A549 (cell line): Measurements from ENCODE around the gene GNA12. TPM values are rescaled to one million over a fixed set of nuclear protein-coding genes. Genes with fewer than 3 reads are reported as not detected.
A peak's percentile ranks its signal among the peaks of the same experiment; 100 is the strongest.

Experiments used
- ATAC-seq, 2 experiments: fragments of 200-7000 bp in 1 of 2; fragments of >200 bp in 1 of 2; cut with Nextera tagmentation in 1 of 2; cut with Tn5 transposase in 1 of 2; 3 replicates each; pipeline versions ENCODE4 v1.8.0 to v1.9.1; 2018 to 2020; ENCODE audit warnings: mild to moderate bottlenecking in 1 of 2, moderate library complexity in 1 of 2
- CTCF ChIA-PET: fragments of 300-600 bp; sonication (Branson Sonifier 250); formaldehyde crosslinking; extraction: SDS; loops from one replicate; lab custom pipeline; 2021; ENCODE audit warnings: antibody characterized with exemption, inconsistent platforms; lab: Yijun Ruan, JAX
- POLR2A ChIA-PET: fragments of 350-600 bp; formaldehyde crosslinking; extraction: SDS; loops from one replicate; lab custom pipeline; 2021; ENCODE audit warnings: antibody characterized with exemption, inconsistent platforms; lab: Yijun Ruan, JAX
- DNase-seq, 2 experiments: peaks; one replicate each; pipeline versions ENCODE4 v3.0.0 to v3.0.0-alpha.2; 2011 to 2016; ENCODE audit warnings: low read depth in 1 of 2, low spot score in 1 of 2
- FAIRE-seq: peaks from 2 replicates; lab custom pipeline; 2011; peaks lifted over from hg19 to GRCh38; lab: Jason Lieb, UNC
- H3K27ac ChIP-seq, 2 experiments: fragments of >200 bp; sonication (Bioruptor Twin); formaldehyde crosslinking; 3 replicates each; pipeline ENCODE4 v1.5.1; 2016 to 2017
- H3K4me1 ChIP-seq: fragments of >200 bp; sonication (Bioruptor Twin); formaldehyde crosslinking; 3 replicates; pipeline ENCODE4 v1.6.1; 2016
- H3K4me2 ChIP-seq: fragments of >200 bp; sonication (Bioruptor Twin); formaldehyde crosslinking; 3 replicates; pipeline ENCODE4 v1.6.1; 2016
- H3K4me3 ChIP-seq: fragments of >200 bp; sonication (Bioruptor Twin); formaldehyde crosslinking; 3 replicates; pipeline ENCODE4 v1.5.1; 2016
- H3K9me3 ChIP-seq: fragments of >200 bp; sonication (Bioruptor Twin); formaldehyde crosslinking; 3 replicates; pipeline ENCODE4 v1.6.1; 2016
- ATOH8 ChIP-seq: fragments of 250-450 bp; sonication (Bioruptor Pico); IDR thresholded peaks from 2 replicates; pipeline ENCODE4 v1.5.0; 2020; ENCODE audit warnings: low read depth, mild to moderate bottlenecking, moderate library complexity
- BHLHE40 ChIP-seq: IDR thresholded peaks from 2 replicates; pipeline ENCODE4 v1.6.1; 2012; ENCODE audit warnings: low read depth, low read length, inconsistent platforms
- CBX2 ChIP-seq: fragments of 200-600 bp; sonication (generic); IDR thresholded peaks from 2 replicates; pipeline ENCODE4 v1.6.1; 2016; ENCODE audit warnings: low read depth, mild to moderate bottlenecking, borderline replicate concordance
- CTCF ChIP-seq: fragments of >200 bp; sonication (Bioruptor Twin); formaldehyde crosslinking; IDR thresholded peaks from 3 replicates; pipeline ENCODE4 v1.5.1; 2016
- E2F6 ChIP-seq: IDR thresholded peaks from 2 replicates; pipeline ENCODE4 v1.6.1; 2012; ENCODE audit warnings: low read depth, borderline replicate concordance
- EHMT2 ChIP-seq: fragments of 200-600 bp; sonication (generic); IDR thresholded peaks from 2 replicates; pipeline ENCODE4 v1.6.1; 2016; ENCODE audit warnings: antibody characterized with exemption, low read depth, mild to moderate bottlenecking, moderate library complexity
- EP300 ChIP-seq, 2 experiments: fragments of >200 bp; sonication (Bioruptor Twin); formaldehyde crosslinking; IDR thresholded peaks; 2 replicates in 1 of 2; 3 replicates in 1 of 2; pipeline ENCODE4 v1.6.1; 2016 to 2017
- ESRRA ChIP-seq: fragments of 150-350 bp; IDR thresholded peaks from 2 replicates; pipeline ENCODE4 v1.6.1; 2014; ENCODE audit warnings: mild to moderate bottlenecking, low read length, borderline replicate concordance
- FOSL2 ChIP-seq, 2 experiments: fragments of 450-650 bp in 1 of 2; fragments of >200 bp in 1 of 2; sonication (Bioruptor Twin) in 1 of 2; formaldehyde crosslinking; IDR thresholded peaks; 2 replicates each; pipeline versions ENCODE4 v1.5.0 to v1.6.1; 2016 to 2020; ENCODE audit warnings: mild to moderate bottlenecking in 1 of 2, moderate library complexity in 1 of 2
- GATA3 ChIP-seq: IDR thresholded peaks from 2 replicates; pipeline ENCODE4 v1.6.1; 2012; ENCODE audit warnings: borderline replicate concordance
- HES2 ChIP-seq: fragments of >200 bp; sonication (Bioruptor Twin); formaldehyde crosslinking; IDR thresholded peaks from 2 replicates; pipeline ENCODE4 v1.6.1; 2016
- HOXA7 ChIP-seq: fragments of 250-450 bp; sonication (Bioruptor Pico); IDR thresholded peaks from 2 replicates; pipeline ENCODE4 v1.5.0; 2020; ENCODE audit warnings: mild to moderate bottlenecking, moderate library complexity
- HOXB5 ChIP-seq: fragments of 250-450 bp; sonication (Bioruptor Pico); IDR thresholded peaks from 2 replicates; pipeline ENCODE4 v1.5.0; 2020; ENCODE audit warnings: mild to moderate bottlenecking, moderate library complexity
- JUN ChIP-seq, 2 experiments: fragments of >200 bp; sonication (Bioruptor Twin); formaldehyde crosslinking; IDR thresholded peaks; 2 replicates in 1 of 2; 3 replicates in 1 of 2; pipeline ENCODE4 v1.6.1; 2016 to 2017
- NR3C1 ChIP-seq: fragments of >200 bp; sonication (Bioruptor Twin); formaldehyde crosslinking; IDR thresholded peaks from 3 replicates; pipeline ENCODE4 v1.6.1; 2017
- POLR2A ChIP-seq: IDR thresholded peaks from 2 replicates; pipeline ENCODE4 v1.6.1; 2012; ENCODE audit warnings: mild to moderate bottlenecking, low read length
- POLR2AphosphoS2 ChIP-seq: conservative IDR thresholded peaks from 2 replicates; pipeline ENCODE4 v1.6.1; 2012; ENCODE audit warnings: low read length, improper control_type of control experiment, inconsistent platforms
- RAD21 ChIP-seq, 2 experiments: fragments of >200 bp in 1 of 2; sonication (Bioruptor Twin) in 1 of 2; formaldehyde crosslinking in 1 of 2; IDR thresholded peaks in 1 of 2; conservative IDR thresholded peaks in 1 of 2; 2 replicates in 1 of 2; 3 replicates in 1 of 2; pipeline ENCODE4 v1.6.1; 2012 to 2018; ENCODE audit warnings: inconsistent platforms in 1 of 2
- RCOR1 ChIP-seq: fragments of 150-350 bp; IDR thresholded peaks from 2 replicates; pipeline ENCODE4 v1.6.1; 2014; ENCODE audit warnings: antibody characterized with exemption, low read length, low read depth
- TFCP2L1 ChIP-seq: fragments of 250-450 bp; sonication (Bioruptor Pico); IDR thresholded peaks from 2 replicates; pipeline ENCODE4 v1.5.0; 2021; ENCODE audit warnings: mild to moderate bottlenecking
- WGBS: methylation state at CpG from one replicate; pipeline ENCODE4 v1.1.6; 2017; ENCODE audit errors: missing lambda C conversion rate; 5-methylcytosine and 5-hydroxymethylcytosine counted together
- polyA plus RNA-seq, 4 experiments: library from polyadenylated mRNA; depleted of rRNA in 3 of 4; stranded (reverse); fragments of >200 nt; fragmentation: RNase III in 1 of 4; extraction: RNeasy Plus Mini Kit Qiagen cat#74134 plus additional on column Dnase treatment in 1 of 4; gene quantifications; 2 replicates in 3 of 4; 3 replicates in 1 of 4; pipeline ENCODE4 v1.2.3, GENCODE V29; 2011 to 2017
- TF ChIP-seq, protein P1 (sequence below): IDR thresholded peaks from 2 replicates; pipeline ENCODE4 v1.6.1; 2012
- TF ChIP-seq, protein P2 (sequence below): IDR thresholded peaks from 2 replicates; pipeline ENCODE4 v1.6.1; 2012

GNA12 gene
- polyA plus RNA-seq, 2 of the 4 experiments (the other 2 are of a cell fraction), result 33.0 to 43.7 TPM

GRCh38 chr7:2872296-2872874 is 28.3 kb upstream of the GNA12 start:
- CTCF ChIA-PET, result interaction anchor here (1.0 to 2.2 kb wide), 2 partner anchors 15 to 157 kb away, joined by 3 to 11 read pairs; no protein-coding TSS in a partner anchor
- ATAC-seq (no peak), DNase-seq (no peak), FAIRE-seq (no peak)
- 89% methylated on average over 10 of the region's 10 CpGs for WGBS
- TF ChIP-seq CBX2 (no peak), HES2 (no peak), POLR2AphosphoS2 (no peak), GATA3 (no peak)
- Histone ChIP-seq H3K4me2 (no peak overlapping the region), H3K4me3 (no peak overlapping the region), H3K9me3 (no peaks in the 10 kb centered on the region), H3K27ac (no peak overlapping the region), H3K4me1 (peaks cover 11% of the 10 kb centered on the region)
- POLR2A ChIA-PET, result no interaction called here

GRCh38 chr7:2870471-2870931 is 26.4 kb upstream of the GNA12 start:
- CTCF ChIA-PET, result interaction anchor here (1.3 to 1.5 kb wide), 2 partner anchors 17 to 110 kb away, joined by 3 to 4 read pairs; no protein-coding TSS in a partner anchor
- WGBS, result 54% methylated on average over 10 of the region's 10 CpGs
- TF ChIP-seq ESRRA (no peak), ATOH8 (no peak), JUN (IDR thresholded peaks at IDR 0.05) (no peak), POLR2AphosphoS2 (no peak), BHLHE40 (no peak), GATA3 (no peak), EP300 (IDR thresholded peaks at IDR 0.05) (no peak), NR3C1 (no peak), HOXB5 (CRISPR knock-in tag) (no peak), HOXA7 (no peak), CBX2 (no peak)
- TF ChIP-seq, protein P1, sequence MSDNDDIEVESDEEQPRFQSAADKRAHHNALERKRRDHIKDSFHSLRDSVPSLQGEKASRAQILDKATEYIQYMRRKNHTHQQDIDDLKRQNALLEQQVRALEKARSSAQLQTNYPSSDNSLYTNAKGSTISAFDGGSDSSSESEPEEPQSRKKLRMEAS, result no peak
- TF ChIP-seq, protein P2, sequence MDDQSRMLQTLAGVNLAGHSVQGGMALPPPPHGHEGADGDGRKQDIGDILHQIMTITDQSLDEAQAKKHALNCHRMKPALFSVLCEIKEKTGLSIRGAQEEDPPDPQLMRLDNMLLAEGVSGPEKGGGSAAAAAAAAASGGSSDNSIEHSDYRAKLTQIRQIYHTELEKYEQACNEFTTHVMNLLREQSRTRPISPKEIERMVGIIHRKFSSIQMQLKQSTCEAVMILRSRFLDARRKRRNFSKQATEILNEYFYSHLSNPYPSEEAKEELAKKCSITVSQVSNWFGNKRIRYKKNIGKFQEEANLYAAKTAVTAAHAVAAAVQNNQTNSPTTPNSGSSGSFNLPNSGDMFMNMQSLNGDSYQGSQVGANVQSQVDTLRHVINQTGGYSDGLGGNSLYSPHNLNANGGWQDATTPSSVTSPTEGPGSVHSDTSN, result no peak
- TF ChIP-seq, all 56 proteins: peak for 0
- peaks cover 11% of the 10 kb centered on the region for H3K4me1 ChIP-seq
- H3K27ac ChIP-seq, result no peak overlapping the region
- no peak overlapping the region for H3K4me3 ChIP-seq
- POLR2A ChIA-PET, result no interaction called here
- FAIRE-seq (no peak), DNase-seq (peak in 1 of 2 experiments; percentile 34), ATAC-seq (peak in 1 of 2 experiments; percentile 68; a peak in 3 of 6 replicates)
- H3K4me2 ChIP-seq, result no peak overlapping the region
- no peaks in the 10 kb centered on the region for H3K9me3 ChIP-seq

DNA sequence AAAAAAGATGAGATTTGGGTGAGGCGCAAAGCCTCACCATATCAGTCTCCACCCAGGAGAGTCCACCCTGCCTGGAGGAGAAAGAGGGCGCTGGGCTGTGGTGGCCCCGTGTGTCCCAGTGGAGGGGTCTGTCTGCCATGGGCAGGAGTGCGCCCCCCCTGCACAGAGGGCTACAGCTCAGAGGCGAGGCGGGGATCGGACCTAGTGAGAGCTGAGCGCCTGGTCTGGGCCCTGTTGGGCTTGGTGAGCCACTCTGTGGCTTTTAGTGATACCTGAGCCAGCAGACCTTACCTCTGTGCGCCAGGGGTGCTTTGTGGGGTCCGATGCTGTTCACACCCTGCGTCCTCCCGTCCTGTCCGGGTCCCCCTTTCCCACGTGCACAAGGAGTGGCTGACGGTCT is 25.9 kb upstream of the GNA12 start:
- CTCF ChIA-PET, result interaction anchor here (1.3 to 1.5 kb wide), 2 partner anchors 17 to 109 kb away, joined by 3 to 4 read pairs; no protein-coding TSS in a partner anchor
- Histone ChIP-seq H3K4me3 (no peak overlapping the region), H3K9me3 (no peaks in the 10 kb centered on the region), H3K4me2 (no peak overlapping the region), H3K4me1 (peaks cover 11% of the 10 kb centered on the region), H3K27ac (no peak overlapping the region)
- POLR2A ChIA-PET, result no interaction called here
- no peak for TF ChIP-seq ATOH8
- TF ChIP-seq RCOR1, result no peak
- TF ChIP-seq FOSL2 (IDR thresholded peaks at IDR 0.05), result no peak
- TF ChIP-seq FOSL2 (CRISPR knock-in tag; IDR thresholded peaks at IDR 0.05), result no peak
- no peak for TF ChIP-seq GATA3
- no peak for TF ChIP-seq E2F6
- no peak for TF ChIP-seq CTCF
- no peak for TF ChIP-seq EHMT2
- no peak for TF ChIP-seq POLR2A
- TF ChIP-seq NR3C1, result no peak
- no peak for TF ChIP-seq RAD21 (conservative IDR thresholded peaks at IDR 0.05 in 1 of 2, IDR thresholded peaks at IDR 0.05 in 1 of 2)
- no peak for TF ChIP-seq TFCP2L1 (CRISPR knock-in tag)
- WGBS, result 91% methylated on average over 15 of the region's 15 CpGs
- FAIRE-seq (no peak), DNase-seq (no peak), ATAC-seq (no peak)
